PC-3 (cell line): ENCODE measurements around the gene HOXA6.

ENCODE experiments used
- EZH2 ChIP-seq: fragments of 300-600 bp; sonication (generic); IDR thresholded peaks from one replicate; pipeline ENCODE4 v1.6.1; 2017; ENCODE audit warnings: antibody characterized with exemption, mild to moderate bottlenecking, low read length; ENCODE audit not compliant: unreplicated experiment
- EZH2phosphoT487 ChIP-seq: fragments of 300-600 bp; sonication (generic); IDR thresholded peaks from 2 replicates; pipeline ENCODE4 v1.6.1; 2018; ENCODE audit warnings: mild to moderate bottlenecking, antibody characterized with exemption, low read length, borderline replicate concordance
- TF ChIP-seq, protein P1 (sequence below): fragments of 300-600 bp; sonication (generic); conservative IDR thresholded peaks from 2 replicates; pipeline ENCODE4 v1.5.1; 2017; ENCODE audit warnings: antibody characterized with exemption, low read depth, mild to moderate bottlenecking, low read length

DNA sequence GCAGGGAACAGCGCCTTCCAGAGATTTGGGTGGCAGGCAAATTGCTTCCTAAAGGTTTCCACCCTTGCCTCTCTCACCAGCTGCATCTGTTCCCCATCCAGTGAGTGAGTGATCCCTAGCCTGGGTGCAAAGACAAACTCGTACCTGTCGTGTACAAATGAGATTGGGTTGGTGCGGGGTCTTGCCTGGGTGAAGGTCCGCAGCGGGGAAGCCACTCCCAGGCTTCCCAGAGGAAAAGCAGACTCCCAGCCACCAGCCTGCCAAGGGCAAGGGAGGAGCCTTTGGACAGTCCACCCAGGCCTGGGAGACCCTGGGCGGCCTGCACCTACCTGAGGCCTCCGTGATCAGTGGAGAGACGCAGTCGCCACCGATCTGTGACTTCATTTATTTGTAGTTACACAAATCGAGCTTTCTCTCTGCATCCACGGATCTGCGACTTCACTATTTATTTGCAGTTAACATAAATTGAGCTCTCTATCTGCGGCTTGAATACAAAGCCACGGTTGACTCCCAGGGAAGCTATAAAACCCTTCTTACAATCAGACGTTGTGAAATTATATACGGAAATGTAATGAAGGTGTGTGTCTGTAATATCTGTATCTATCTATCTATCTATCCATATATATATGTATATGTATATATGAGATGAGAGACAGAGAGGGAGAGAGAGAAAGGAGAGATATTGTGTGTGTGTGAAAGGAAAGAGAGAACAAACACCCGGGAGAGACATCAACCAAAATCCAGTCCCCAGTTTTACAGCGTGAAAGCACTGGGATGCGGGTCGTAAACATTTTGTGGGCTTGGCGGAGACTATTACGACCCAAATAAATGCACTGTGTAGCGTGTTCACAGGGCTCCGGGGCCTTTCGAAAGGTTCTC, 11.9 kb upstream of the HOXA6 start:
- TF ChIP-seq EZH2phosphoT487: no peak
- TF ChIP-seq, protein P1, sequence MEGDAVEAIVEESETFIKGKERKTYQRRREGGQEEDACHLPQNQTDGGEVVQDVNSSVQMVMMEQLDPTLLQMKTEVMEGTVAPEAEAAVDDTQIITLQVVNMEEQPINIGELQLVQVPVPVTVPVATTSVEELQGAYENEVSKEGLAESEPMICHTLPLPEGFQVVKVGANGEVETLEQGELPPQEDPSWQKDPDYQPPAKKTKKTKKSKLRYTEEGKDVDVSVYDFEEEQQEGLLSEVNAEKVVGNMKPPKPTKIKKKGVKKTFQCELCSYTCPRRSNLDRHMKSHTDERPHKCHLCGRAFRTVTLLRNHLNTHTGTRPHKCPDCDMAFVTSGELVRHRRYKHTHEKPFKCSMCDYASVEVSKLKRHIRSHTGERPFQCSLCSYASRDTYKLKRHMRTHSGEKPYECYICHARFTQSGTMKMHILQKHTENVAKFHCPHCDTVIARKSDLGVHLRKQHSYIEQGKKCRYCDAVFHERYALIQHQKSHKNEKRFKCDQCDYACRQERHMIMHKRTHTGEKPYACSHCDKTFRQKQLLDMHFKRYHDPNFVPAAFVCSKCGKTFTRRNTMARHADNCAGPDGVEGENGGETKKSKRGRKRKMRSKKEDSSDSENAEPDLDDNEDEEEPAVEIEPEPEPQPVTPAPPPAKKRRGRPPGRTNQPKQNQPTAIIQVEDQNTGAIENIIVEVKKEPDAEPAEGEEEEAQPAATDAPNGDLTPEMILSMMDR: no peak
- TF ChIP-seq EZH2: no peak
